B cell (primary cell): ENCODE results near the gene PRAMEF1.

Experiments
- EZH2 ChIP-seq: IDR thresholded peaks from 2 replicates; pipeline ENCODE4 v1.6.1; 2012; ENCODE audit warnings: borderline replicate concordance, low read depth, mild to moderate bottlenecking, moderate library complexity, low read length; ENCODE audit not compliant: insufficient read depth, poor library complexity, severe bottlenecking
- TF ChIP-seq, protein P1 (sequence below): fragments of 200-600 bp; IDR thresholded peaks from one replicate; pipeline ENCODE4 v1.8.0; 2022; ENCODE audit warnings: antibody characterized with exemption, mild to moderate bottlenecking

DNA sequence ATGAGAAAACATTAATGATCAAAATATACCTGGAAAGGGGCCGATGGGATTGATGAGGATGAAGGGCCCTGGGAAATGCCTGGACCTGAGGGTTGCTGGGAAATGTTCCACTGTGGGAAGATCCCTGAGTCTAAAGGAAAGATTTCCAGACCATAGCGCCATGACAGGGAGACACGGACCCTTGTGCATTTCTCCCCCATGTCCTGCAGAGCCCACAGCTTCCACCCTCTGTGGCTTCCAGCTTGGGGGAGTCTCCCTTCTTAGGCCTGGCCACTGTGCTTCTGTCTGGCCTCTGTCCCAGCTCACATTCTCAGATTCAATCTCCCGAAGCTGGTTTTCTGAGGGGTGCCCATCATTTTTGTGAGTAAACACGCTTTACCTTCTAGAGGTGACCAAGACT lies 18.7 kb upstream of the PRAMEF1 start:
- TF ChIP-seq, protein P1, sequence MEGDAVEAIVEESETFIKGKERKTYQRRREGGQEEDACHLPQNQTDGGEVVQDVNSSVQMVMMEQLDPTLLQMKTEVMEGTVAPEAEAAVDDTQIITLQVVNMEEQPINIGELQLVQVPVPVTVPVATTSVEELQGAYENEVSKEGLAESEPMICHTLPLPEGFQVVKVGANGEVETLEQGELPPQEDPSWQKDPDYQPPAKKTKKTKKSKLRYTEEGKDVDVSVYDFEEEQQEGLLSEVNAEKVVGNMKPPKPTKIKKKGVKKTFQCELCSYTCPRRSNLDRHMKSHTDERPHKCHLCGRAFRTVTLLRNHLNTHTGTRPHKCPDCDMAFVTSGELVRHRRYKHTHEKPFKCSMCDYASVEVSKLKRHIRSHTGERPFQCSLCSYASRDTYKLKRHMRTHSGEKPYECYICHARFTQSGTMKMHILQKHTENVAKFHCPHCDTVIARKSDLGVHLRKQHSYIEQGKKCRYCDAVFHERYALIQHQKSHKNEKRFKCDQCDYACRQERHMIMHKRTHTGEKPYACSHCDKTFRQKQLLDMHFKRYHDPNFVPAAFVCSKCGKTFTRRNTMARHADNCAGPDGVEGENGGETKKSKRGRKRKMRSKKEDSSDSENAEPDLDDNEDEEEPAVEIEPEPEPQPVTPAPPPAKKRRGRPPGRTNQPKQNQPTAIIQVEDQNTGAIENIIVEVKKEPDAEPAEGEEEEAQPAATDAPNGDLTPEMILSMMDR, result no peak
- TF ChIP-seq EZH2, result no peak
